ENCODE measurements around the gene TBC1D8. TPM values are rescaled to one million over a fixed set of nuclear protein-coding genes. Genes with fewer than 3 reads are reported as not detected.

TBC1D8 gene
- total and polyA plus RNA-seq, 9 of the 15 experiments (the other 6 are each of a cell fraction or from before 2014, with no cell fraction given) = 0.36 to 1.3 (median 0.82) TPM

- TF ChIP-seq, protein P1, sequence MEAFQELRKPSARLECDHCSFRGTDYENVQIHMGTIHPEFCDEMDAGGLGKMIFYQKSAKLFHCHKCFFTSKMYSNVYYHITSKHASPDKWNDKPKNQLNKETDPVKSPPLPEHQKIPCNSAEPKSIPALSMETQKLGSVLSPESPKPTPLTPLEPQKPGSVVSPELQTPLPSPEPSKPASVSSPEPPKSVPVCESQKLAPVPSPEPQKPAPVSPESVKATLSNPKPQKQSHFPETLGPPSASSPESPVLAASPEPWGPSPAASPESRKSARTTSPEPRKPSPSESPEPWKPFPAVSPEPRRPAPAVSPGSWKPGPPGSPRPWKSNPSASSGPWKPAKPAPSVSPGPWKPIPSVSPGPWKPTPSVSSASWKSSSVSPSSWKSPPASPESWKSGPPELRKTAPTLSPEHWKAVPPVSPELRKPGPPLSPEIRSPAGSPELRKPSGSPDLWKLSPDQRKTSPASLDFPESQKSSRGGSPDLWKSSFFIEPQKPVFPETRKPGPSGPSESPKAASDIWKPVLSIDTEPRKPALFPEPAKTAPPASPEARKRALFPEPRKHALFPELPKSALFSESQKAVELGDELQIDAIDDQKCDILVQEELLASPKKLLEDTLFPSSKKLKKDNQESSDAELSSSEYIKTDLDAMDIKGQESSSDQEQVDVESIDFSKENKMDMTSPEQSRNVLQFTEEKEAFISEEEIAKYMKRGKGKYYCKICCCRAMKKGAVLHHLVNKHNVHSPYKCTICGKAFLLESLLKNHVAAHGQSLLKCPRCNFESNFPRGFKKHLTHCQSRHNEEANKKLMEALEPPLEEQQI (IDR thresholded peaks at IDR 0.05) = no peak
- peak; percentile 62; the same call in 1 of the 2 replicates for TF ChIP-seq PHF8 (IDR thresholded peaks at IDR 0.05; ENCODE audit: borderline replicate concordance, low read length)
- TF ChIP-seq, protein P2, sequence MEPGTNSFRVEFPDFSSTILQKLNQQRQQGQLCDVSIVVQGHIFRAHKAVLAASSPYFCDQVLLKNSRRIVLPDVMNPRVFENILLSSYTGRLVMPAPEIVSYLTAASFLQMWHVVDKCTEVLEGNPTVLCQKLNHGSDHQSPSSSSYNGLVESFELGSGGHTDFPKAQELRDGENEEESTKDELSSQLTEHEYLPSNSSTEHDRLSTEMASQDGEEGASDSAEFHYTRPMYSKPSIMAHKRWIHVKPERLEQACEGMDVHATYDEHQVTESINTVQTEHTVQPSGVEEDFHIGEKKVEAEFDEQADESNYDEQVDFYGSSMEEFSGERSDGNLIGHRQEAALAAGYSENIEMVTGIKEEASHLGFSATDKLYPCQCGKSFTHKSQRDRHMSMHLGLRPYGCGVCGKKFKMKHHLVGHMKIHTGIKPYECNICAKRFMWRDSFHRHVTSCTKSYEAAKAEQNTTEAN (CRISPR knock-in tag; IDR thresholded peaks at IDR 0.05) = no peak
- TF ChIP-seq HMGN3 (IDR thresholded peaks at IDR 0.05; ENCODE audit: borderline replicate concordance, extremely low read depth, insufficient read length, low read depth, low read length) = peak; percentile 40
- no peak for TF ChIP-seq ZNF589 (CRISPR knock-in tag; IDR thresholded peaks at IDR 0.05; ENCODE audit: low read depth)
- no peak for TF ChIP-seq SAFB (IDR thresholded peaks at IDR 0.05; ENCODE audit: borderline replicate concordance, low read depth, low read length)
- no peak for TF ChIP-seq C11orf30 (IDR thresholded peaks at IDR 0.05; ENCODE audit: low read depth)
- TF ChIP-seq ELF2 (CRISPR knock-in tag; IDR thresholded peaks at IDR 0.05) = 0 out of 2 replicates have a peak, but pooled peaks have one; percentile 41
- no peak for TF ChIP-seq CREM (IDR thresholded peaks at IDR 0.05; ENCODE audit: low read depth)
- TF ChIP-seq, protein P3, sequence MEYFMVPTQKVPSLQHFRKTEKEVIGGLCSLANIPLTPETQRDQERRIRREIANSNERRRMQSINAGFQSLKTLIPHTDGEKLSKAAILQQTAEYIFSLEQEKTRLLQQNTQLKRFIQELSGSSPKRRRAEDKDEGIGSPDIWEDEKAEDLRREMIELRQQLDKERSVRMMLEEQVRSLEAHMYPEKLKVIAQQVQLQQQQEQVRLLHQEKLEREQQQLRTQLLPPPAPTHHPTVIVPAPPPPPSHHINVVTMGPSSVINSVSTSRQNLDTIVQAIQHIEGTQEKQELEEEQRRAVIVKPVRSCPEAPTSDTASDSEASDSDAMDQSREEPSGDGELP (CRISPR knock-in tag; IDR thresholded peaks at IDR 0.05; ENCODE audit: borderline replicate concordance) = peak; percentile 38; the same call in 1 of the 2 replicates
- TF ChIP-seq ZNF561 (CRISPR knock-in tag; conservative IDR thresholded peaks at IDR 0.05) = no peak
- TF ChIP-seq RBM25 (IDR thresholded peaks at IDR 0.05; ENCODE audit: low read depth, low read length, severe bottlenecking) = no peak
Measured at GRCh38 chr2:101151146-101151858, at the start of gene TBC1D8 (continued).

Measured in K562 (cell line).